Stimulated activated CD4-positive, alpha-beta T cell treated with anti-CD3 and anti-CD28 coated beads, TNF-alpha, amount 100 ng/mL, for 4 hours (primary cell): ENCODE measurements around the gene ABCC2.

Source experiments
- DNase-seq, 3 experiments: peaks; one replicate each; pipeline ENCODE4 v3.0.0-alpha.2; 2020; ENCODE audit warnings: low read depth in 3 of 3

ABCC2 gene

DNA sequence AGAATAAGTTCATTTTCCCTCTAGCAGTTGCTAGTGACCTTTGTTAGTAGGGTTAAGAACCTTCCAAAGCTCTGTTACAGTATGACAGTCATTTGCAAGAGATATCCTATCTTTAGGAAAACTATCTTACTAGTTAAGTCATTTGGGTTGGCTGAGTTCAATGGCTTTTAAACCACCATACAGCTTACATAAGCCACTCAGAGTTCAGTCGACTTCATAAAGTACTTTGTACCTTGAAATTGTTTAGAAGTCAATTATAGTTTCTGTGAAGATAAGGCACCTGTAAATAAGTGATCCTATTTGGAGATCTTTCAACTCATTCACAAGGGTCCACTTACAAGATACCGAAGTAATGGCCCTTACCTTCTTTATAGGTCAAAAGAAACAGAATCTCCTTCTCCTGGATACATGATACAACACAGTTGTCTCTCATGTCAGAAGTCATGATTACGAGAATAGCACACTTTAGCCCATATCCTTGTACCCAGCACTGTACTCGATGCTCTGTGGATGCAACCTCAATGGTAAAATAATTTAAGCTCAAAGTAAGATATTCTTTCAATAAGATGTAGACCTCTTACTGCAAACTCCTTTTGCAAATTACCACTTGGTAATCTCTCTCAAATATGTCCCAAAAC, 11.9 kb upstream of the ABCC2 start:
- no peak for DNase-seq

DNA sequence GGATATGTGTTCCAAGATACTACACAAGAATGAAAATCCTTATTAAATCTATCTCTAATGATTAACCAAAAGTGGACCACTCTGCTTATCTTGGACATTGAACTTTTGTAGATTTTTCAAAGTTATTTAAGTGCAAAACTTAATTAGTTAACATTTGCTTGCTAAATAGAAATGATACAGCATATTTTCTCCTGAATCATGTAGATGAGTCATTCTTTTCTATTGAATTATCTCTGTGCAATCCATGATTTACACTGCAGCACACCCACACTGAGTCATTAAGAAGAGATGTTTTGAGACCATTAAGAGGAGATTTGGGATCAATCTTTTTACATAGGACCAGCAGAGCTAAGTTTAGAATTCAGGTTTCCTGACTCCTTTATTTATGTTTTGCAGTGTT, 6.6 kb upstream of the ABCC2 start:
- no peak for DNase-seq

DNA sequence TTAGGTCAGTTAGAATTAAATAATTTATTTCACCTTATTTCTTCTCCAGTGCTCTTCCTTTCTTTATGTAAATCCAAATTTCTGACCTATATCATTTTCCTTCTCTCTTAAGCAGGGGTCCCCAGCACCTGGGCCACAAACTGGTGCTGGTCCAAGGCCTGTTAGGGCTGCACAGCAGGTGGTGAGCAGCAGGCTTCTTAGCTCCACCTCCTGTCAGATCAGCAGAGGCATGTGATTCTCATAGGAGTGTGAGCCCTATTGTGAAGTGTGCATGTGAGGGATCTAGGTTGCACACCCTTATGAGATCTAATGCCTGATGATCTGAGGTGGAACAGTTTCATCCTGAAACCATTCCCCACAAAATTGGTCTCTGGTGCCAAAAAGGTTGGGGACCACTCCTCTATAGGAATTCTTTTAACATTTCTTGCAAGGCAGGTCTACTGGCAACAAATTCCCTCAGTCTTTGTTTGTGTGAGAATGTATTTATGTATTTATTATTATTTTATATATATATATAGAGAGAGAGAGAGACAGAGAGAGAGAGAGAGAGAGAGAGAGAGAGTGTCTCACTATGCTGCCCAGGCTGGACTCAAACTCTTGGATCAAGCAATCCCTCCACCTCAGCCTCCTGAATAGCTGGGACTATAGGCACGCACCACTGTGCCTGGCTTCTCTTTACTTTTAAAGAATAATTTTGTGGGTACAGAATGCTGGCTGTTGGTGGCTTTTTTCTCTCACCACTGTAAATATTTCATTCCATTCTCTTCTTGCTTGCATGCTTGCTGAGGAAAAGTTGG, 4.3 kb upstream of the ABCC2 start:
- no peak for DNase-seq

DNA sequence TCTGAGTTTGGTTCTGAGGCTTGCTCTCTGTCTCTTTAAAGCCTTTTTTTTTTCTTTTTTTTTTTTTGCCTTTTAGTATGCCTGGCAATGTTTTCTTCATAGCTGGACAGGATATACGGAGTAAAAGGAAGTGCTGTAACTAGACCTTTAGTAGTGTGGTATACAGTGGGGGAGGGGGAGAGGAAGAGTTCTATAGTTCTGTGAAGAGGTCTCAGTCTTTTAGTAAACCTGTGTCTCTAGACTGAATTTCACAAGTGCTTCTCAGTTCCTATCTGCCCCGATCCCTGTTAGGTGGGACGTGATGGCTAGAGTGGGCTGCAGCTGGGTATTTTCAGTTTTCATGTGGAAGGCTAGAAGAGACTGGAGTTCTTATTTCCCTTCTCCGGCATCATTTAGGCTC, 3.1 kb upstream of the ABCC2 start:
- DNase-seq, result no peak

DNA sequence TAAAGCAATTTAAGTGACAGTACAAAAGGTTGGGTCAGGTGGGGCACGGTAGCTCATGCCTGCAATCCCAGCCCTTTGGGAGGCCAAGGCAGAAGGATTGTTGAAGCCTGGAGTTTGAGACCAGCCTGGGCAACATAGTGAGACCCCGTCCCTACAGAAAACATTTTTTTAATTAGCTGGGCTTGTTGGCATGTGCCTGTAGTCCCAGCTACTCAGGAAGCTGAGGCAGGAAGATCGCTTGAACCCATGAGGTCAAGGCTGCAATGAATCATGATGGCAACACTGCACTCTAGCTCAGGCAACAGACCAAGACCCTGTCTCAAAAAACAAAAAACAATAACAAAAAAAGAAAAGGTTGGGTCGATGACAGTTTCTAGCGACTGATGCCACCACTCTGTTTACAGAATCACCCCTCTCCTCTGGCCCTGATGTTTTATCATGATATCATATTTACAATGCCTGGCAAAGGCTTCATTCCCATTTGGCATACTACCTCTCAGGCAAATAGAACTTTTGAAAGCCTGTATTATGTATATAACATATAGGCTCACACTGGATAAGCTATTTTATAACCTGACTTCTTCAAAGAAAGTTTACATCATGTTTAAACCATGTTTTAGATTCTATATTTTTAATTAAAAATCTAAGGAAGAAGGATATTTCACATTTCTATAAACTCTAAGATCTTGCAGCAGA, 558 bp upstream of the ABCC2 start:
- DNase-seq, result no peak

DNA sequence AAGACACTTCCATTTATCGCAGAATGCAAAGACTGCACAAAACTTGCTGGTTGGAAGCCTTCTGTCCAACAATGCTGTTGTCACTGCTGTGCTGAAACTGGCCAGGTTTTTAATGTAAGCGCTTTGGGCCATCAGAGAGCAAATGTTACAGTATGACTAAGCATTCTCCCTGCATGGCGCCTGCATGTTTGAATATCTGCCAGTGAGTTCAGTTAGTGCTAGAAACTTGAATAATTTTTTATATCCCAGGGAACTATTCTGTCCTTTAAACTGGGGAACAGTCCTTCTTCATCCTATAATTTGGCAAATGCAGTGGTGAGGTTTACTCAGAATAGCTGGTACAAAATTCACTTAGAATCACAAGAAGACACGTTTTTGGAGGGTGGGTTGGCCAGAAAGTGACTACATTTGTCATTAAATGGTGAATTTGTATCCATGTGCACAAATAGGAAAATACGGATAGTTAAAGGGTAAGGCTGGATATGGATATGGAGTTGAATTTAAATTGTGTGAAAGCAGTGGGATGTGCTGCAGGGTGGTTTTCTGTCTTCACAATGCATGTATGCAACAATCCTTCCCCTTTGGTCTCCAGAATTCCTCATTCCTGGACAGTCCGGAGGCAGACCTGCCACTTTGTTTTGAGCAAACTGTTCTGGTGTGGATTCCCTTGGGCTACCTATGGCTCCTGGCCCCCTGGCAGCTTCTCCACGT, 1.7 kb downstream of the ABCC2 start:
- DNase-seq, result no peak

DNA sequence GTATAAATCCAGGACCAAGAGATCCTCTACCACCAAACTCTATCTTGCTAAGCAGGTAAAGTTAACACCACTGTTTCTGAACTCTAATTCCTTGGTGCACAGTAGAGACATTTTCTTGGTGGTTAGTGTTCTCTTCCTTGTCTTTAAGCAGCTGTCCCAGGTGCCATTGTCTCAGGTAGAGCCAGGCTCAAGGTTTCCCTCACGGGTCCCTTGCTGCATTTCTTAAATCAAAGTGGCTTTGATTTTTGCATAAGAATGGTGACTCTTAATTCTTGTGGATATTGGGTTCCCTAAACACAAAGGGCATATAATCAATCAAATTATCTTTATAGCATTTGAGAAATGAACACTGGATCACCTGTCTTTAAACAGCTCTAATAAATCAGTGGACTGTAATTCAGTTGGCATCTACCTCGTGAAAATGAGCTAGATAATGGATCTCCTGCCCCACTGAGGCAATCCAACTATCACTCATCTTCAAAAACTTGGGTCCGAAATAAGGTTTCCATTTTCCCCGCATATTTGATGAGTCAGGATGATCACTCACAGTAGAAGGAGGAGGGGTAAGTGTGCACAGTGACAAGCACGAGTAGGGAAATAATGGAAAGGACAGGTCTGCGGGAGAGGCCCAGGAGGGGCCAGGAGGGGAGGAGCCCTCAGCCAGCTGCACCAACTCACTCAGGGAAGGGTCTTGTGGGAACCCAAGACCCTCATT, 2.4 kb downstream of the ABCC2 start:
- no peak for DNase-seq

DNA sequence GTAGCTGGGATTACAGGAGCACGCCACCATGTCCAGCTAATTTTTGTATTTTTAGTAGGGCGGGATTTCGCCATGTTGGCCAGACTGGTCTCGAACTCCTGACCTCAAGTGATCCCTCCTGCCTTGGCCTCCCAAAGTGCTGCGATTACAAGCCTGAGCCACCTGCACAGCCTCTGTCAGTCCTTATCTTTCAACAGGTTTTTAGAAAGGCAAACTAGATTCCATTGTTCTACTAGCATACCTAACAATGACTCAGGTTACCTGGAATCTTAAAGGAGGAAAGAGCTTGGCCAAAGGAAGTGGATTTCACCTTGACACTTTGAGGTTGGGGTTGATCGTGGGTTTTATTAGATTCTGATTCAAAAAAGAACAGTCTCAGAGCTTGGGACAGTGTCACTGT, 3.2 kb downstream of the ABCC2 start:
- no peak for DNase-seq

DNA sequence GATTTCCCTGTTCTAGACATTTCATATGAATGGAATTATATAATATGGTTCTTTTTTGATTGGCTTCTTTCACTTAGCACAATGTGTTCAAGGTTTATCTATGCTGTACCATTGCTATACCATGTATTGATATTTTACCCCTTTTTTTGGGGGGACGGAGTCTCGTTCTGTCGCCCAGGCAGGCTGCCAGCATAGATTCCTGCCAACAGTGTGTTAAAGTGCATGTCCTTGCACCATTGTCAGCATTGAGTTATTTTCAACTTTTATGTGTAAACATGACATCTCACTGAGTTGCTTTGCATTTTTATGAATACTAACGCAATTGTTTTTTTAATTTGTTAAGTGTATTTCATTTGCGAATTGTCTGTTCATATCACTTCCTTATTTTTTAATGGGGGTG, 4.9 kb downstream of the ABCC2 start:
- DNase-seq, result no peak

DNA sequence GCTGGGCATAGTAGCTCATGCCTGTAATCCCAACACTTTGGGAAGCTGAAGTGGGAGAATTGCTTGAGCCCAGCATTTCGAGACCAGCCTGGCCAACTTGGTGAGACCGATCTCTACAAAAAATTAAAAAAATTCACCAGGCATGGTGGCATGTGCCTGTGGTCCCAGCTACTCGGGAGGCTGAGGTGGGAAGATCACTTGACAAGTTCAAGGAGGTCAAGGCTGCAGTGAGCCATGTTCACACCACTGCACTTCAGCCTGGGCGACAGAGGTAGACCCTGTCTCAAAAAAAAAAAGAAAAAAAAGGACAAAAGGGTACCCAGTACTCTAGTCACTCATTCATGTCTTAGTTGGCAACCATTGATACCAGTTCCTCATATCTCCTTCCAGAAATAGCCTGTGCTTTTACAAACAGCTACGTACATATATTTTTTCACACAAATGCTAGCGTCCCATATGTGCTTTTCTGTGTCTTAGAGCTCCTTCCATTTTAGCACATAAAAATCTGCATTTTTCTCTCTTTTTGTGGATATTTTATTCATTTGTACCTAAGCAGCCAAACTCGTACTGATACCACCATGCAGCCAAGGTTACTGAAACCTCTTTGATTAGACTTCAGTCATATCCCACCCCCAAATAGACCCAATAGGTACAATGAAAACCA, 5.5 kb downstream of the ABCC2 start:
- no peak for DNase-seq

DNA sequence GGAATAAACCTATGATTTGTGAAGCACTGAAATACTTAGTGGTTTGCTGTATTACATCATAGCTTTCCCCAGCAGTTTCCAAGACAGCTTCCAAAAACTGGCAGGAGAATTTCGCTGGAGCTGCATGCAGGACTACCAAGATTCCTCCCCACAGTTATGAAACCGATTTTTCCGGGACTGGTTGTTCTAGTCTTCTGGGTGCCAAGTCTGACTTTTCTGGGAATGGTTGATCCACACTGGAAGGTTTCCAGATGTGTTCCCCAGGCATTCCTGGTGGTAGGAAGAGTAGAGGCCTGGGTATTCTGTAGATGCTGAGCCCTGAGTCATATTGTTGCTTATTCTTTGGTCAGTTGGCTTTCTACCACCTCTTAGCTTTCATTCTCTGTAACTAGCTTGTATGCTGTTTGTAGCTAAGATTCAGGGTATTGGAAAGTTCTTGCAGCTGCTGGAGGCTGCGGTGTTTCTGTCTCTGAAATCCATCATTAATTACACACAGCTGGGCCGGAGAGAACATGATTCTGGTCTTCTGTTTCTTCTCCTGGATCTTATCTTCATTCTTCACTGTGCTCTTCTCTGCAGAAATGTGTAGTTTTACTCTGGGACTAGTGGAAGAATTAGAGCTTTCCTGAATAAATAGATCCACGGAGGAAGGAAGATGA, 6.3 kb downstream of the ABCC2 start:
- no peak for DNase-seq

DNA sequence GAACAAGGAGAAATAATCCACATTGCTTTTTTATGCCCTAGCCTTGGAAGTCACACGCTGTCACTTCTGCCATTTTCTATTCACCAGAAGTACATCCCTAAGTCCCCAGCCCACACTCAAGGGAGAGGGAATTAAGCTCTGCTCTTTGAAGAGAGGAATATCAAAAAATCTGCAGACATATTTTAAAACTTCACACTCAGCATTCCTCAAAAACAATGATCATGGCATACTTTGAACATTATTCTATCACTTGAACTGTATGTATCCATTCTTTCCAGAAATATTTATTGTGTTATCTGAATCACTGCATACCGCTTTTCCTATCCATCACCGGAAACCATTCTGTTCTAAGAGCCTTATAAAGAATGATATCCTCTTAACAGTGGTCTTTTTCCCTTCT, 9.4 kb downstream of the ABCC2 start:
- no peak for DNase-seq

DNA sequence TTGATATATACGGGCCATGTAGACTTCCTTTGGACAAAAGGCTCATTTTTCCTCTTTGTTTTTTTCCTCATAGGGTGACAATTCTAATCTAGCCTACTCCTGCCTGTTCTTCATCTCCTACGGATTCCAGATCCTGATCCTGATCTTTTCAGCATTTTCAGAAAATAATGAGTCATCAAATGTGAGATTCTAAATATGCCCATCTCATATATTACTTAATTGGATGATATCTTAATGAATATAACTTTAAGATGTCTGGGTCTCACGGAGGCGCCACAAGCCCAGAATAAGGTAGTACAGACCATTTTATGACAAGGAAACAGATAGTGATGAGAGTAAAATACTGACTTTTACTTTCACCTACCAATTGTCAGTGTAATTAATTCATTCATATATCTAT, 11.4 kb downstream of the ABCC2 start:
- DNase-seq, result no peak

DNA sequence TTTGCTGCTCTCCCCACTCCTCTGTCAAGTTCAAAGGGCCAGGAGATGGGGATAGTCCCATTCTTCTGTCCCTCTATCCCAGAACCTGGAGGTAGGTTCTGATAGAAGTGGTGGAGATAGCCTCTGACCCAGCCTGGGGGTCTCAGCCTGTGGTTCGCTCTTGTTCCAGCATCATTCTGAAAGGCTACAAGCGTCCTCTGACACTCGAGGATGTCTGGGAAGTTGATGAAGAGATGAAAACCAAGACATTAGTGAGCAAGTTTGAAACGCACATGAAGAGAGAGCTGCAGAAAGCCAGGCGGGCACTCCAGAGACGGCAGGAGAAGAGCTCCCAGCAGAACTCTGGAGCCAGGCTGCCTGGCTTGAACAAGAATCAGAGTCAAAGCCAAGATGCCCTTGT, 14.5 kb downstream of the ABCC2 start:
- DNase-seq, result no peak

DNA sequence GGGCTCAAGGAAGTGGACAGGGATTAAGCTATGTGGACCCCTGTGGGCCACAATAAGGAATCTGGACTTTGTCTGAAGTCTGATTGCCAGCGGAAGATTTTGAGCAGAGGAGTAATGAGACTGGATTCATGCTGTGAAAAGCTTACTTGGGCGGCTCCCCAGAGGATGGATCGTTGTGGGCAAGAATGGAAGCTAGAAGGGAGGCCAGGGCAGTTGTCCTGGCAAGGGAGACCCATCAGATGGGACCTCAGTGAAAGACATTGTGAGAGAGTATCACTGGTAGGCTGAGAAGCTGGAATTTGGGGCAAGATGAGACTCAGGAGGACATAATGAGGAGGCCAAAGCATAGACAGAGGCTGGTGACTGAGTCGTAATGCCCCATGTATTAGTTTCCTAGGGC, 15.6 kb downstream of the ABCC2 start:
- no peak for DNase-seq

DNA sequence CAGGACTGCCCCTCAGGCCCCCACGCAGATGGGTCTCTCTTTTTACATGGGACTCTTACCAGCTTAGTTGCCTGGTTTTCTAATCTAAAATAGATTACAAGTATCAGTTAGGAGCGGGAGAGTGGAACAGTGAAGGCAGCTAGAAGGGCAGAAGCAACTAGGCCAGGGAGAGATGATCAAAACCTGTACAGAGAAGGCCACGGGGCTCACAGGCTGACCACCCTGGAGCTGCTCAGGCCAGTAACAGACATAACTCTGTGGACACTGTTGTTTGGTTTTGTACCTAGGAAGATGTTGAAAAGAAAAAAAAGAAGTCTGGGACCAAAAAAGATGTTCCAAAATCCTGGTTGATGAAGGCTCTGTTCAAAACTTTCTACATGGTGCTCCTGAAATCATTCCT, 16.5 kb downstream of the ABCC2 start:
- no peak for DNase-seq

DNA sequence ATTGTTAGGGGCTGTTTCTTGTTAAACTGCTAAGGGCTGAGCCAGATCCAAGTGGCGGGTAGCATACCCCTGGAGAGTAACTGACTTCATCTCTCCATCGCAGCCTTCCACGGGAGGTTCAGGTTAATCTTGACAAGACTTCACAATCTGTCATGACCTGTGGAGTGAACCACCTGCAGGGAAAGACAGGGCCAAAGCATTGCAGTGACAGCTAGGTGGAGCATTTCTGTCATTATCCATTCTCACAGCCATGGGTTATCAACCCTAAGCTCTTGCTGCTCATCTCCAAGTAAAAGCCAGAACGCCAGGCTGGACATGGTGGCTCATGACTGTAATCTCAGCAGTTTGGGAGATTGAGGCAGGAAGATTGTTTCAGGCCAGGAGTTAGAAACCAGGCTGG, 17.2 kb downstream of the ABCC2 start:
- DNase-seq, result no peak

DNA sequence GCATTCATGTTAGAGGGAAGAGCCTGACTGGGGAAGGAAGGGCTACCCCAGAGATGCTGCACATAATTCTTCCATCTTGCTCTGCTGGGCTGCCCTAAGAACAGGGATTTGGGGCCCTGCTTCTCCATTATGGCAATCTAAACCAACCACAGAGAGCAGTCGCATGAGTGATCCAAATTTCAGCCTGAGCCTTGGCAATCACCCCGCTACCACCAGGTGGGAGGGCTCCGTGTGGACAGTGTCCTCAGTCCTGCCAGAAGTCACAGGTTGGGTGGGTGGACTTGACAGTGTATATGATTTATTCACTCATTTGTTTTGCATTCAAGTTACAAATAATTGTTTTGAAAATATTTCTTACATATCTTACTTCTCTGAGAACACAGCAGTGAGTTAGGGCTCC, 22.0 kb downstream of the ABCC2 start:
- DNase-seq, result no peak

DNA sequence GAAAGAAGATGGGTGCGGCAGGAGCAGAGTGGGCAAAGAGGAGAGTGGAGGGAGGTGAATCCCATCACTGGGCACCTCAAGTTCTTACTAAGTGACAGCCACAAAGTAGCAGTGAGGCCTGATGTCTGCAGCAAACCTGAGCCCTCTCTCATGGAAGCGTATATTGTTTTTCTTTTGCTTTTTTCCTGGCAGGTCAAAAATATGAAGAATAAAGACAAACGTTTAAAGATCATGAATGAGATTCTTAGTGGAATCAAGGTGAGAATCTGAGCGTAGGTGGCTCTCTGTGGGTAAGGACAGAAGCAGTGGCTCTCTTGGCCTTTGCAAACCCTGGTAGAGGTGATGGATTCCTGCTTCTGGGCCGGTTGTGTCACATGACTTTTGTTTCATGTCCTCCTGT, 22.8 kb downstream of the ABCC2 start:
- no peak for DNase-seq

DNA sequence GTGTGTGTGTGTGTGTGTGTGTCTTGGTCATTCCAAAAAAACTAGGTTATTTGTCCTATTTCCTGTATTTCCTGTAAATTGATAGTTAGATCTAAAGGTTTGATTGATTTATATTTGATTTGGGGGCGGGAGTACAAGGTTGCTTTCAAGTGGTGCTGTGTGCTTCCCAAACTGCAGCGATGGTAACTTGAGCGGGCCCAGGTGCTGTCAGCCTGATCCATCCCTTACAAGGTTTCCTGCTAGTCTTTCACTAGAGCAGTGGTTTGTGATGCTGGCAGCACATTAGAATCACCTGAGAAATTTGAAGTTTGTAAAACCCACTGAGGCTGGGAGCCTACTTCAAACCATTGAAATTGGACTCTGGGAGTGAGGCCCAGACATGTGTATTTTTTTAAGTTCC, 23.7 kb downstream of the ABCC2 start:
- no peak for DNase-seq

DNA sequence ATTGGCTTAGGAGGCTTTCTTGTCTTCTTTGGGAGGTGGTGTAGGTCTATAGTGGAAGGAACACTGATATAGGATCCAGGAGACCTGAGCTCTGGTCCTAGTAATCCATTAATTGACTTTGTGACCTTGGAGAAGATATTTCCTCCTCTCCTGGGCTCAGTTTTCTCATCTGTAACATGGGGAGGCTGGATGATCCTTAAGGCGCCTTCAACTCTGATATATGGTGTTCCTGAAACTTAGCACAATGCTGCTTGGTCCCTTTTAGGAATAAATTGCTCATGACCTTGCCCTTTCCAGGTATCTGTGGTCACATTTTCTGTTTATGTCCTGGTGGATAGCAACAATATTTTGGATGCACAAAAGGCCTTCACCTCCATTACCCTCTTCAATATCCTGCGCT, 25.3 kb downstream of the ABCC2 start:
- DNase-seq, result no peak
